Fibroblast of pulmonary artery (primary cell): Measurements from ENCODE around the gene EHD1.
"Not testable (repeated sequence)": the region's sequence is repeated elsewhere in the genome, so short reads cannot be mapped to it uniquely, and the experiment has no call there.

ENCODE experiments used
- DNase-seq: peaks from one replicate; pipeline ENCODE4 v3.0.0-alpha.2; 2010; ENCODE audit warnings: low read depth
- H3K4me3 ChIP-seq: replicated peaks from 2 replicates; pipeline ENCODE4 v1.5.1; 2011; ENCODE audit warnings: low read depth, mild to moderate bottlenecking, control low read depth, low read length, moderate library complexity
- CTCF ChIP-seq: IDR thresholded peaks from 2 replicates; pipeline ENCODE4 v1.5.1; 2011; ENCODE audit warnings: mild to moderate bottlenecking, control low read depth, low read length, inconsistent platforms; ENCODE audit errors: missing control alignments

Gene EHD1

GRCh38 chr11:64846998-64847666 lies 31.3 kb downstream of the EHD1 start:
- TF ChIP-seq CTCF: peak; percentile 82
- peak; percentile 88 for DNase-seq
- no peak overlapping the region for H3K4me3 ChIP-seq

GRCh38 chr11:64845776-64846129 lies 32.7 kb downstream of the EHD1 start:
- not testable (repeated sequence) for DNase-seq, H3K4me3 ChIP-seq

GRCh38 chr11:64845129-64845775 lies 33.2 kb downstream of the EHD1 start:
- no peak for TF ChIP-seq CTCF

GRCh38 chr11:64844330-64845128 lies 33.9 kb downstream of the EHD1 start, which contains the start of gene CDC42BPG:
TSS of gene CDC42BPG (minus strand) at chr11:64844653. CDS start at chr11:64844569, 84 bp downstream.
- DNase-seq: peak; percentile 61
- H3K4me3 ChIP-seq: peak within 1 kb of the TSS; percentile 7
- peak; percentile 39 for TF ChIP-seq CTCF

More at GRCh38 chr11:64845129-64845775, 33.2 kb downstream of the EHD1 start:
- H3K4me3 ChIP-seq: no peak overlapping the region
- no peak for DNase-seq

- no peak for DNase-seq
- H3K4me3 ChIP-seq: no peak overlapping the region
- no peak for TF ChIP-seq CTCF
Observed at GRCh38 chr11:64843686-64844329, 34.6 kb downstream of the EHD1 start.

GRCh38 chr11:64842851-64843685 lies 35.4 kb downstream of the EHD1 start:
- no peak overlapping the region for H3K4me3 ChIP-seq
- TF ChIP-seq CTCF: no peak
- no peak for DNase-seq
